Uterus (tissue), 4 donors: ENCODE measurements around the gene KIF3B. TPM values are rescaled to one million over a fixed set of nuclear protein-coding genes. Genes with fewer than 3 reads are reported as not detected.

Source experiments
- DNase-seq, 2 donors: peaks; one replicate each; pipeline ENCODE4 v3.0.0-alpha.2; 2019 to 2020
- H3K27ac ChIP-seq, 2 donors: fragments of 200-600 bp; sonication (generic); 1 replicate in 1 of 2; 2 replicates in 1 of 2; pipeline ENCODE4 v1.5.1; 2016 to 2018
- H3K27me3 ChIP-seq, 2 donors: fragments of 200-600 bp; sonication (generic); one replicate each; pipeline ENCODE4 v1.5.1; 2018 to 2019; ENCODE audit warnings: control low read depth in 1 of 2
- H3K36me3 ChIP-seq, 2 donors: fragments of 200-600 bp; sonication (generic); one replicate each; pipeline ENCODE4 v1.5.1; 2019; ENCODE audit warnings: control low read depth in 1 of 2
- H3K4me1 ChIP-seq, 2 donors: fragments of 200-600 bp; sonication (generic); one replicate each; pipeline ENCODE4 v1.5.1; 2018 to 2019; ENCODE audit warnings: control low read depth in 1 of 2
- H3K4me3 ChIP-seq, 2 donors: fragments of 200-600 bp; sonication (generic); 1 replicate in 1 of 2; 2 replicates in 1 of 2; pipeline ENCODE4 v1.5.1; 2018 to 2019; ENCODE audit warnings: mild to moderate bottlenecking in 1 of 2
- H3K9me3 ChIP-seq, 2 donors: fragments of 200-600 bp; sonication (generic); one replicate each; pipeline ENCODE4 v1.5.1; 2019; ENCODE audit warnings: control low read depth in 1 of 2
- CTCF ChIP-seq, 4 experiments: fragments of 200-600 bp in 2 of 4; fragments of 450-650 bp in 2 of 4; sonication (generic) in 2 of 4; IDR thresholded peaks; one replicate each; pipeline ENCODE4 v1.5.1; 2016 to 2019; ENCODE audit warnings: antibody characterized with exemption in 4 of 4, mild to moderate bottlenecking in 2 of 4, moderate library complexity in 1 of 4
- POLR2A ChIP-seq, 2 donors: fragments of 450-650 bp; IDR thresholded peaks; one replicate each; pipeline ENCODE4 v1.6.1; 2016; ENCODE audit warnings: antibody characterized with exemption in 2 of 2, mild to moderate bottlenecking in 1 of 2, moderate library complexity in 1 of 2
- intact Hi-C: fragments of 100-400 bp; cut with DNase I; formaldehyde crosslinking; loops from one replicate; pipeline ENCODE4 v1.15.1; 2023; ENCODE audit warnings: low total_unique reads
- total RNA-seq, 4 donors: library from RNA; depleted of rRNA in 3 of 4; stranded (reverse); fragments of >200 nt in 3 of 4; gene quantifications; one replicate each; pipeline versions ENCODE4 v1.1.0 to v1.2.4, GENCODE V29; 2014 to 2023
- donor health status: DM: yes; HTN: yes; CAD: no.

The KIF3B gene
- total RNA-seq, 4 donors from 2014 or later = 3.2 to 34.2 (median 16.7) TPM

- H3K36me3 ChIP-seq = no peaks in the 10 kb centered on the region
- intact Hi-C loops = no loop called here
- TF ChIP-seq POLR2A (IDR thresholded peaks at IDR 0.05) = no peak
- TF ChIP-seq CTCF (IDR thresholded peaks at IDR 0.05) = no peak
Observed at GRCh38 chr20:32332614-32333013, 55.2 kb downstream of the KIF3B start.

GRCh38 chr20:32333181-32333987 is 55.9 kb downstream of the KIF3B start:
- H3K27me3 ChIP-seq = no peaks in the 10 kb centered on the region
- intact Hi-C loops = no loop called here
- H3K4me1 ChIP-seq = no peaks in the 10 kb centered on the region
- H3K9me3 ChIP-seq = no peaks in the 10 kb centered on the region
- DNase-seq = no peak
- H3K36me3 ChIP-seq = no peaks in the 10 kb centered on the region
- TF ChIP-seq POLR2A (IDR thresholded peaks at IDR 0.05) (no peak), CTCF (IDR thresholded peaks at IDR 0.05) (no peak)
- no peak overlapping the region for H3K27ac ChIP-seq
- H3K4me3 ChIP-seq = no peak overlapping the region

More at GRCh38 chr20:32332614-32333013, 55.2 kb downstream of the KIF3B start:
- Histone ChIP-seq H3K4me1 (no peaks in the 10 kb centered on the region), H3K27ac (no peak overlapping the region), H3K27me3 (no peaks in the 10 kb centered on the region), H3K9me3 (no peaks in the 10 kb centered on the region), H3K4me3 (no peak overlapping the region)
- DNase-seq = no peak

GRCh38 chr20:32333988-32334885 is 56.8 kb downstream of the KIF3B start:
- peak overlapping the region in 1 of 2 donors; percentile 45 for H3K27ac ChIP-seq
- H3K27me3 ChIP-seq = no peaks in the 10 kb centered on the region
- no peaks in the 10 kb centered on the region for H3K4me1 ChIP-seq
- no peak overlapping the region for H3K4me3 ChIP-seq
- no peaks in the 10 kb centered on the region for H3K36me3 ChIP-seq
- peak in 1 of 2 donors; percentile 25 for DNase-seq
- intact Hi-C loops = no loop called here
- H3K9me3 ChIP-seq = no peaks in the 10 kb centered on the region
- TF ChIP-seq POLR2A (IDR thresholded peaks at IDR 0.05) = no peak
- TF ChIP-seq CTCF (IDR thresholded peaks at IDR 0.05) = no peak

GRCh38 chr20:32336918-32337347 is 59.5 kb downstream of the KIF3B start:
- no peak for DNase-seq
- peak; percentile 25 to 54 (median 40) for TF ChIP-seq CTCF (IDR thresholded peaks at IDR 0.05)
- no peak for TF ChIP-seq POLR2A (IDR thresholded peaks at IDR 0.05)
- Histone ChIP-seq H3K36me3 (no peaks in the 10 kb centered on the region), H3K9me3 (no peaks in the 10 kb centered on the region), H3K4me3 (no peak overlapping the region), H3K27me3 (no peaks in the 10 kb centered on the region), H3K27ac (no peak overlapping the region), H3K4me1 (no peaks in the 10 kb centered on the region)
- intact Hi-C loops = no loop called here
